ENCODE measurements around the gene CSTPP1. TPM values are rescaled to one million over a fixed set of nuclear protein-coding genes. Genes with fewer than 3 reads are reported as not detected.
A peak's percentile ranks its signal among the peaks of the same experiment; 100 is the strongest.

Gene CSTPP1
- total RNA-seq, 4 donors from 2014 or later: 47.5 to 87.6 (median 57.7) TPM

GRCh38 chr11:47144541-47144940 lies 208.0 kb downstream of the CSTPP1 start:
- 51 to 62% methylated on average over 3 of the region's 3 CpGs for WGBS, 2 donors
- intact Hi-C loops (cut with DNase I; ENCODE audit: low total_unique reads): no loop called here
- no peak for TF ChIP-seq POLR2A (IDR thresholded peaks at IDR 0.05)
- TF ChIP-seq CTCF (IDR thresholded peaks at IDR 0.05): no peak
- DNase-seq (ENCODE audit: low spot score in 2 of 2): peak in 1 of 2 donors; percentile 61
- no peak overlapping the region for H3K4me3 ChIP-seq (ENCODE audit: low read depth, poor library complexity, severe bottlenecking)

GRCh38 chr11:47147250-47147649 lies 210.7 kb downstream of the CSTPP1 start:
- intact Hi-C loops (cut with DNase I; ENCODE audit: low total_unique reads): no loop called here
- no peak overlapping the region for H3K4me3 ChIP-seq (ENCODE audit: low read depth, poor library complexity, severe bottlenecking)
- 67 to 89% methylated on average over 2 of the region's 2 CpGs for WGBS, 2 donors
- DNase-seq (ENCODE audit: low spot score in 2 of 2): no peak
- no peak for TF ChIP-seq CTCF (IDR thresholded peaks at IDR 0.05)

GRCh38 chr11:47147681-47148080 lies 211.1 kb downstream of the CSTPP1 start:
- 80 to 86% methylated on average over 7 of the region's 7 CpGs for WGBS, 2 donors
- TF ChIP-seq CTCF (IDR thresholded peaks at IDR 0.05): no peak
- intact Hi-C loops (cut with DNase I; ENCODE audit: low total_unique reads): no loop called here
- no peak overlapping the region for H3K4me3 ChIP-seq (ENCODE audit: low read depth, poor library complexity, severe bottlenecking)
- no peak for DNase-seq (ENCODE audit: low spot score in 2 of 2)

DNA sequence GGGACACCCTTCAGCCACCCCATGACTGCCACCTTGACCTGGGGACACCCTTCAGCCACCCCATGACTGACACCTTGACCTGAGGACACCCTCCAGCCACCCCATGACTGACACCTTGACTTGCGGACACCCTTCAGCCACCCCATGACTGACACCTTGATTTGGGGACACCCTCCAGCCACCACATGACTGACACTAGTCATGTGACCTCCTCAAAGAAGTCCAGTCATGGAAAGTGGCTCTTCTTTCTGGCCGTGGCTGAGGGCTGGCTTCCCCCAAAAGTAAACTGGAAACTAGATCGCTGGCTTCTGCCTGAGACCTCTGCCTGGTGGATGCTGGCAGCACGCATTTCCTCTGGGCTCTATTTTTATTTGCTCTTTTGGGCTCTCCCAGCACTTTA lies 211.7 kb downstream of the CSTPP1 start:
- no peak overlapping the region for H3K4me3 ChIP-seq (ENCODE audit: low read depth, poor library complexity, severe bottlenecking)
- 85 to 89% methylated on average over 4 of the region's 4 CpGs for WGBS, 2 donors
- no peak for DNase-seq (ENCODE audit: low spot score in 2 of 2)
- intact Hi-C loops (cut with DNase I; ENCODE audit: low total_unique reads): no loop called here
- no peak for TF ChIP-seq POLR2A (IDR thresholded peaks at IDR 0.05)
- TF ChIP-seq CTCF (IDR thresholded peaks at IDR 0.05): no peak

DNA sequence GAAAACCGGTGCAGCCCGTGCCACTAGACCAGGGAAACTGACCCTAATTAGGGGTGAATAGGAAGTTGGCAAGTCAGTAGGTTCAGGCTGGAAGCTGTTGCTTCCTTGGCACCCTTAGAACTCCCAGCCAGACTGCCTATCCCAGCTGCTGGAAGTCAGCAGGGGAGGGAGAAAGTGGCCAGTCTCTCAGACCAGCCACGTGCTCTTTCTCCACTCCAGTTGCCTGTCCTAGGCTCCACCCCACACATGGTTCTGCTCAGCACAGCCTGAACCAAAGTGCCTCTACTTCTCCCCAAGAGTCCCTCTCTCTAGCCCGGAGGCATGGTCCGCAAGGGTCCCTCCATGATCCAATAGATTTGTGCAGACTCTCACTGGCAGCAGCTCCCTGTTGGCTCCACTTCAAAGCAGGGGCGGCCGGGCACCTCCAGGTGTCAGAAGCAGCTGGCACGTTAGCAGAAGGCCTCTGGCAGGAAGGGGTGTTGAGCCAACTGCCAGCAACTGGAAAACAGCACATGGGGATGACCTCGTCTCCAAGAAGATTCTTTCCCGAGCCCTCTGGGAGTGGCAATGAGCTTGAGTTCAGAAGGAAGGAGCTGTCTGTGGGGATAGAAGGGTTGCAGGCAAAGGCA lies 212.5 kb downstream of the CSTPP1 start:
- no peak for DNase-seq (ENCODE audit: low spot score in 2 of 2)
- WGBS, 2 donors: 21 to 25% methylated on average over 10 of the region's 10 CpGs
- intact Hi-C loops (cut with DNase I; ENCODE audit: low total_unique reads): no loop called here
- H3K4me3 ChIP-seq (ENCODE audit: low read depth, poor library complexity, severe bottlenecking): no peak overlapping the region
- TF ChIP-seq POLR2A (IDR thresholded peaks at IDR 0.05): no peak
- TF ChIP-seq CTCF (IDR thresholded peaks at IDR 0.05): no peak

- intact Hi-C loops (cut with DNase I; ENCODE audit: low total_unique reads): no loop called here
- no peak overlapping the region for H3K4me3 ChIP-seq (ENCODE audit: low read depth, poor library complexity, severe bottlenecking)
- TF ChIP-seq CTCF (IDR thresholded peaks at IDR 0.05): no peak
- no peak for TF ChIP-seq POLR2A (IDR thresholded peaks at IDR 0.05)
- WGBS, 2 donors: 43 to 49% methylated on average over 2 of the region's 2 CpGs
- DNase-seq (ENCODE audit: low spot score in 2 of 2): no peak
Observed at GRCh38 chr11:47149782-47150181, 213.2 kb downstream of the CSTPP1 start.

Data from lower leg skin (tissue), 4 donors.